ENCODE measurements around the gene RIN2. TPM values are rescaled to one million over a fixed set of nuclear protein-coding genes. Genes with fewer than 3 reads are reported as not detected.

Gene RIN2
- total RNA-seq, 3 donors from 2014 or later (not counting 1 experiment from before 2014, with no cell fraction given), result 0.72 to 2.7 (median 2.7) TPM

GRCh38 chr20:19777315-19777714 is 19.3 kb downstream of the RIN2 start:
- H3K9me3 Mint-ChIP-seq, result no peaks in the 10 kb centered on the region
- ATAC-seq (no peak), DNase-seq (no peak)
- TF ChIP-seq, protein P1, sequence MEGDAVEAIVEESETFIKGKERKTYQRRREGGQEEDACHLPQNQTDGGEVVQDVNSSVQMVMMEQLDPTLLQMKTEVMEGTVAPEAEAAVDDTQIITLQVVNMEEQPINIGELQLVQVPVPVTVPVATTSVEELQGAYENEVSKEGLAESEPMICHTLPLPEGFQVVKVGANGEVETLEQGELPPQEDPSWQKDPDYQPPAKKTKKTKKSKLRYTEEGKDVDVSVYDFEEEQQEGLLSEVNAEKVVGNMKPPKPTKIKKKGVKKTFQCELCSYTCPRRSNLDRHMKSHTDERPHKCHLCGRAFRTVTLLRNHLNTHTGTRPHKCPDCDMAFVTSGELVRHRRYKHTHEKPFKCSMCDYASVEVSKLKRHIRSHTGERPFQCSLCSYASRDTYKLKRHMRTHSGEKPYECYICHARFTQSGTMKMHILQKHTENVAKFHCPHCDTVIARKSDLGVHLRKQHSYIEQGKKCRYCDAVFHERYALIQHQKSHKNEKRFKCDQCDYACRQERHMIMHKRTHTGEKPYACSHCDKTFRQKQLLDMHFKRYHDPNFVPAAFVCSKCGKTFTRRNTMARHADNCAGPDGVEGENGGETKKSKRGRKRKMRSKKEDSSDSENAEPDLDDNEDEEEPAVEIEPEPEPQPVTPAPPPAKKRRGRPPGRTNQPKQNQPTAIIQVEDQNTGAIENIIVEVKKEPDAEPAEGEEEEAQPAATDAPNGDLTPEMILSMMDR (IDR thresholded peaks at IDR 0.05), result no peak
- intact Hi-C loops (cut with micrococcal nuclease), result no loop called here
- H3K27me3 Mint-ChIP-seq (ENCODE audit: low read depth in 2 of 2), result peaks cover 3 to 6% of the 10 kb centered on the region in 2 donors
- no peaks in the 10 kb centered on the region for H3K9me3 ChIP-seq (ENCODE audit: control insufficient read depth, insufficient read depth, low read length)
- no peak overlapping the region for H3K27ac ChIP-seq (ENCODE audit: low read length)
- no peaks in the 10 kb centered on the region for H3K4me1 ChIP-seq (ENCODE audit: control insufficient read depth, insufficient read depth, low read length)
- no peaks in the 10 kb centered on the region for H3K36me3 Mint-ChIP-seq
- H3K27ac Mint-ChIP-seq, result no peak overlapping the region
- H3K36me3 ChIP-seq (ENCODE audit: control insufficient read depth, insufficient read depth, low read length), result no peaks in the 10 kb centered on the region
- no peaks in the 10 kb centered on the region for H3K4me1 Mint-ChIP-seq
- WGBS (ENCODE audit: insufficient coverage), result 100% methylated on average over 4 of the region's 6 CpGs
- H3K27me3 ChIP-seq (ENCODE audit: control insufficient read depth, insufficient read depth, low read length), result no peaks in the 10 kb centered on the region
- H3K4me3 Mint-ChIP-seq, result no peak overlapping the region
- H3K4me3 ChIP-seq (ENCODE audit: low read length), result no peak overlapping the region

DNA sequence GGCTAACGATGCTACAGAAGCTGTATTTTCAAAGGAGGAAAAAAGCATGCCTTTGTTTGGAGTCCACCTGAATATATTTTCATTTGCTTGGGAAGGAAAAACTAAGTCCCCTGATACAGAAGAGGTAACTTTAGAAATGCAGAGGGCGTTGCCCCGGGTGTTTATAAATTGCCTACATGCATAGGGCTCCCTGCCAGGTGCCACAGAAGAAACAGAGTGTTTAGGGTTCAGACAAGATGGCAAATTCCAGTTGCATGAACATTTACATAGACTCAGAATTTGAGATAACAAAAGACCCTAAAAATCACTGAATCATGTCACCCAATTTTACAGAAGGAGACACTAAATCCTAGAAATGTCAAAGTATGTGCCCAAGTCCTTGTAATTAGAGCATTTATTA is 19.9 kb downstream of the RIN2 start:
- no peak for ATAC-seq
- WGBS (ENCODE audit: insufficient coverage), result 92% methylated on average over 3 of the region's 3 CpGs
- Histone ChIP-seq H3K27me3 (ENCODE audit: control insufficient read depth, insufficient read depth, low read length) (no peaks in the 10 kb centered on the region), H3K4me3 (ENCODE audit: low read length) (no peak overlapping the region), H3K9me3 (ENCODE audit: control insufficient read depth, insufficient read depth, low read length) (no peaks in the 10 kb centered on the region), H3K36me3 (ENCODE audit: control insufficient read depth, insufficient read depth, low read length) (no peaks in the 10 kb centered on the region), H3K4me1 (ENCODE audit: control insufficient read depth, insufficient read depth, low read length) (no peaks in the 10 kb centered on the region), H3K27ac (ENCODE audit: low read length) (no peak overlapping the region)
- Mint-ChIP-seq H3K27me3 (ENCODE audit: low read depth in 2 of 2) (peaks cover 3 to 6% of the 10 kb centered on the region in 2 donors), H3K4me1 (no peaks in the 10 kb centered on the region), H3K4me3 (no peak overlapping the region), H3K36me3 (no peaks in the 10 kb centered on the region), H3K9me3 (no peaks in the 10 kb centered on the region), H3K27ac (no peak overlapping the region)
- no peak for DNase-seq
- intact Hi-C loops (cut with micrococcal nuclease), result no loop called here
- TF ChIP-seq, protein P1 (IDR thresholded peaks at IDR 0.05), result no peak

- no peak for DNase-seq
- Histone ChIP-seq H3K27me3 (ENCODE audit: control insufficient read depth, insufficient read depth, low read length) (no peaks in the 10 kb centered on the region), H3K36me3 (ENCODE audit: control insufficient read depth, insufficient read depth, low read length) (no peaks in the 10 kb centered on the region), H3K4me1 (ENCODE audit: control insufficient read depth, insufficient read depth, low read length) (no peaks in the 10 kb centered on the region), H3K9me3 (ENCODE audit: control insufficient read depth, insufficient read depth, low read length) (no peaks in the 10 kb centered on the region), H3K4me3 (ENCODE audit: low read length) (no peak overlapping the region), H3K27ac (ENCODE audit: low read length) (no peak overlapping the region)
- Mint-ChIP-seq H3K36me3 (no peaks in the 10 kb centered on the region), H3K4me1 (no peaks in the 10 kb centered on the region), H3K27ac (no peak overlapping the region), H3K9me3 (no peaks in the 10 kb centered on the region), H3K4me3 (no peak overlapping the region), H3K27me3 (ENCODE audit: low read depth in 2 of 2) (peaks cover 3 to 6% of the 10 kb centered on the region in 2 donors)
- TF ChIP-seq, protein P1 (IDR thresholded peaks at IDR 0.05), result no peak
- ATAC-seq, result no peak
- WGBS (ENCODE audit: insufficient coverage), result 84% methylated on average over 3 of the region's 3 CpGs
- intact Hi-C loops (cut with micrococcal nuclease), result no loop called here
Measured at GRCh38 chr20:19778404-19778803, 20.3 kb downstream of the RIN2 start.

DNA sequence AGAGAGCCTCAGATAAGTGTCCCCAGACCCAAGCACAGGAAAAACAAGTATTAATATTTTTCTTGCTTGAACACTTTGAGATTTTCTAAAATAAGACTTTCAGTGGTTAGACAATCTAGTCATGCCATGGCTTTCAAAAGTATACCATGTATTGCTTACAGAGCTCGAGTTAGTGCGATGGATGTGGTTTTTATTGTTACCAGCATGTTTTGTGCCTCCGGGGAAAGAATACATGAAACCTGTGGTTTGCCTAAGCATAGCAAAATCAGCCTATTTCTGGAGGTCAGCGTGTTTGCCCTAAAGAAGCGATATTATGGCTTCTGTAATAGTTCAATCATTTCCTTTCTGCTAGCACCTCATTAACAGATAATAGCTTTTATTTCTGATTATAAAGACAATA is 21.6 kb downstream of the RIN2 start:
- TF ChIP-seq, protein P1 (IDR thresholded peaks at IDR 0.05), result no peak
- DNase-seq, result no peak

More for the DNA sequence above, 21.6 kb downstream of the RIN2 start:
- H3K36me3 Mint-ChIP-seq, result no peaks in the 10 kb centered on the region
- no peaks in the 10 kb centered on the region for H3K9me3 Mint-ChIP-seq
- peaks cover 6 to 7% of the 10 kb centered on the region in 2 donors for H3K27me3 Mint-ChIP-seq (ENCODE audit: low read depth in 2 of 2)
- H3K4me3 ChIP-seq (ENCODE audit: low read length), result no peak overlapping the region
- H3K36me3 ChIP-seq (ENCODE audit: control insufficient read depth, insufficient read depth, low read length), result no peaks in the 10 kb centered on the region
- 20% methylated on average over 5 of the region's 5 CpGs for WGBS (ENCODE audit: insufficient coverage)
- no peak for ATAC-seq
- H3K27ac Mint-ChIP-seq, result no peak overlapping the region
- H3K27ac ChIP-seq (ENCODE audit: low read length), result no peak overlapping the region
- intact Hi-C loops (cut with micrococcal nuclease), result no loop called here
- H3K9me3 ChIP-seq (ENCODE audit: control insufficient read depth, insufficient read depth, low read length), result no peaks in the 10 kb centered on the region
- H3K27me3 ChIP-seq (ENCODE audit: control insufficient read depth, insufficient read depth, low read length), result no peaks in the 10 kb centered on the region
- H3K4me3 Mint-ChIP-seq, result no peak overlapping the region
- no peaks in the 10 kb centered on the region for H3K4me1 Mint-ChIP-seq
- H3K4me1 ChIP-seq (ENCODE audit: control insufficient read depth, insufficient read depth, low read length), result no peaks in the 10 kb centered on the region

Data from natural killer cell (primary cell).